K562 (cell line): ENCODE data around the gene KIAA1958.

Experiments used
- CTCF ChIP-seq, 3 experiments: IDR thresholded peaks in 2 of 3; conservative IDR thresholded peaks in 1 of 3; 2 replicates each; pipeline ENCODE4 v1.5.1; 2011 to 2012; ENCODE audit warnings: low read length in 3 of 3, mild to moderate bottlenecking in 3 of 3, control low read depth in 2 of 3, improper control_type of control experiment in 1 of 3, inconsistent platforms in 1 of 3, low read depth in 1 of 3, mixed read lengths in 1 of 3, moderate library complexity in 1 of 3; ENCODE audit not compliant: insufficient read depth in 2 of 3
- ETS2 ChIP-seq: IDR thresholded peaks from 2 replicates; pipeline ENCODE4 v1.6.1; 2016; ENCODE audit warnings: borderline replicate concordance, missing genetic modification characterization, mild to moderate bottlenecking, moderate library complexity, missing compliant biosample characterization; ENCODE audit not compliant: poor library complexity, severe bottlenecking
- KAT7 ChIP-seq: sonication (generic); formaldehyde crosslinking; IDR thresholded peaks from 2 replicates; pipeline ENCODE4 v1.8.0; 2022; ENCODE audit warnings: missing genetic modification reagents, mild to moderate bottlenecking, borderline replicate concordance
- L3MBTL2 ChIP-seq: fragments of 450-650 bp; IDR thresholded peaks from 2 replicates; pipeline ENCODE4 v1.6.1; 2016; ENCODE audit warnings: mild to moderate bottlenecking, moderate library complexity
- POLR2A ChIP-seq: fragments of 450-650 bp; conservative IDR thresholded peaks from 2 replicates; pipeline ENCODE4 v1.6.1; 2016
- PRMT5 ChIP-seq: sonication (generic); formaldehyde crosslinking; IDR thresholded peaks from 2 replicates; pipeline ENCODE4 v1.5.0; 2020; ENCODE audit warnings: missing genetic modification reagents
- ZFPM2 ChIP-seq: fragments of 250-450 bp; sonication (Bioruptor Pico); IDR thresholded peaks from 2 replicates; pipeline ENCODE4 v1.5.1; 2022; ENCODE audit warnings: mild to moderate bottlenecking
- TF ChIP-seq, protein P1 (sequence below): fragments of 450-650 bp; formaldehyde crosslinking; IDR thresholded peaks from 2 replicates; pipeline ENCODE4 v1.4.0; 2020; ENCODE audit warnings: mild to moderate bottlenecking, mixed read lengths

DNA sequence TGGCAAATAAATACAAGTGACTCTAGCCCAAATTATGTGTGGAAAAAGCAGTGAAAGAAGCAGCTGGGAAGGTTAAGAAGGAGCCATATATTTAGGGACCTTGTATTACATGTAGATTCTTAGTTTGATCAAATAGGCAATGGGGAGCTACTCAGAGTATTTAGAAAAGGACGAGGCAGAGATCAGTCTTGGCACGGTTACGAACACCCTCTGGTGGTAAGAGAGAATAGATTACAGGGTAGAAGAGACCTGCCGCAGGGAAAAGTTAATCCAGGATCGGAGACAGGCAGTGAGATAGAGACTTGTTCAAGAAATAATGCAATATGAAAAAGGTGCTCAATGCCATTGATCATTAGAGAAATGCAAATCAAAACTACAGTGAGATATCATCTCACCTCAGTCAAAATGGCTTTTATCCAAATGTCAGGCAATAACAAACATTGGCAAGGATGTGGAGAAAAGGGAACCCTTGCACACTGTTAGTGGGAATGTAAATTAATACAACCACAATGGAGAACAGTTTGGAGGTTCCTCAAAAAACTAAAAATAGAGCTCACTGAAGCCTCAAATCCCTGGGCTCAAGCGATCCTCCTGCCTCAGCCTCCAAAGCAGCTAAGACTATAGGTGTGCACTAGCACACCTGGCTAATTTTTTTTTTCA is 219.3 kb downstream of the KIAA1958 start:
- TF ChIP-seq ETS2 (tag) = no peak
- TF ChIP-seq, protein P1, sequence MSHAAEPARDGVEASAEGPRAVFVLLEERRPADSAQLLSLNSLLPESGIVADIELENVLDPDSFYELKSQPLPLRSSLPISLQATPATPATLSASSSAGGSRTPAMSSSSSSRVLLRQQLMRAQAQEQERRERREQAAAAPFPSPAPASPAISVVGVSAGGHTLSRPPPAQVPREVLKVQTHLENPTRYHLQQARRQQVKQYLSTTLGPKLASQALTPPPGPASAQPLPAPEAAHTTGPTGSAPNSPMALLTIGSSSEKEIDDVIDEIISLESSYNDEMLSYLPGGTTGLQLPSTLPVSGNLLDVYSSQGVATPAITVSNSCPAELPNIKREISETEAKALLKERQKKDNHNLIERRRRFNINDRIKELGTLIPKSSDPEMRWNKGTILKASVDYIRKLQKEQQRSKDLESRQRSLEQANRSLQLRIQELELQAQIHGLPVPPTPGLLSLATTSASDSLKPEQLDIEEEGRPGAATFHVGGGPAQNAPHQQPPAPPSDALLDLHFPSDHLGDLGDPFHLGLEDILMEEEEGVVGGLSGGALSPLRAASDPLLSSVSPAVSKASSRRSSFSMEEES = no peak
- TF ChIP-seq L3MBTL2 = no peak
- TF ChIP-seq CTCF (IDR thresholded peaks at IDR 0.05 in 2 of 3, conservative IDR thresholded peaks at IDR 0.05 in 1 of 3; ENCODE audit: insufficient read depth in 2 of 3, low read depth in 1 of 3, low read length in 3 of 3) = peak; percentile 9 to 41 (median 24); a peak in 3 of 6 replicates
- TF ChIP-seq ZFPM2 (CRISPR knock-in tag) = no peak
- no peak for TF ChIP-seq POLR2A
- no peak for TF ChIP-seq KAT7 (CRISPR knock-in tag)
- no peak for TF ChIP-seq PRMT5
